Kidney epithelial cell (primary cell): ENCODE results near the gene CD36. TPM values are rescaled to one million over a fixed set of nuclear protein-coding genes. Genes with fewer than 3 reads are reported as not detected.

Experiments used
- DNase-seq: peaks from one replicate; pipeline ENCODE4 v3.0.0-alpha.2; 2010; ENCODE audit warnings: low read depth
- H3K27me3 ChIP-seq: 2 replicates; pipeline ENCODE4 v1.6.0; 2011; ENCODE audit warnings: low read length; ENCODE audit not compliant: control insufficient read depth, insufficient read depth
- H3K36me3 ChIP-seq: 2 replicates; pipeline ENCODE4 v1.5.1; 2011; ENCODE audit warnings: low read length; ENCODE audit not compliant: control insufficient read depth, insufficient read depth
- H3K4me3 ChIP-seq: 2 replicates; pipeline ENCODE4 v1.5.1; 2011; ENCODE audit warnings: low read depth, mild to moderate bottlenecking, control low read depth, low read length
- total RNA-seq: library from RNA; depleted of rRNA; stranded (reverse); fragments of >200 nt; gene quantifications from 2 replicates; pipeline ENCODE4 v1.2.3, GENCODE V29; 2015
- TF ChIP-seq, protein P1 (sequence below): IDR thresholded peaks from 2 replicates; pipeline ENCODE4 v1.5.1; 2011; ENCODE audit warnings: mild to moderate bottlenecking, moderate library complexity, low read length, control low read depth, inconsistent platforms; ENCODE audit not compliant: insufficient read depth, poor library complexity, severe bottlenecking

CD36 gene
- total RNA-seq, 1 donor from 2014 or later, result not detected

- no peak overlapping the region for H3K4me3 ChIP-seq
- no peaks in the 10 kb centered on the region for H3K36me3 ChIP-seq
- TF ChIP-seq, protein P1, sequence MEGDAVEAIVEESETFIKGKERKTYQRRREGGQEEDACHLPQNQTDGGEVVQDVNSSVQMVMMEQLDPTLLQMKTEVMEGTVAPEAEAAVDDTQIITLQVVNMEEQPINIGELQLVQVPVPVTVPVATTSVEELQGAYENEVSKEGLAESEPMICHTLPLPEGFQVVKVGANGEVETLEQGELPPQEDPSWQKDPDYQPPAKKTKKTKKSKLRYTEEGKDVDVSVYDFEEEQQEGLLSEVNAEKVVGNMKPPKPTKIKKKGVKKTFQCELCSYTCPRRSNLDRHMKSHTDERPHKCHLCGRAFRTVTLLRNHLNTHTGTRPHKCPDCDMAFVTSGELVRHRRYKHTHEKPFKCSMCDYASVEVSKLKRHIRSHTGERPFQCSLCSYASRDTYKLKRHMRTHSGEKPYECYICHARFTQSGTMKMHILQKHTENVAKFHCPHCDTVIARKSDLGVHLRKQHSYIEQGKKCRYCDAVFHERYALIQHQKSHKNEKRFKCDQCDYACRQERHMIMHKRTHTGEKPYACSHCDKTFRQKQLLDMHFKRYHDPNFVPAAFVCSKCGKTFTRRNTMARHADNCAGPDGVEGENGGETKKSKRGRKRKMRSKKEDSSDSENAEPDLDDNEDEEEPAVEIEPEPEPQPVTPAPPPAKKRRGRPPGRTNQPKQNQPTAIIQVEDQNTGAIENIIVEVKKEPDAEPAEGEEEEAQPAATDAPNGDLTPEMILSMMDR, result no peak
- no peaks in the 10 kb centered on the region for H3K27me3 ChIP-seq
- DNase-seq, result no peak
Observed at GRCh38 chr7:80648031-80648600, 9.7 kb downstream of the CD36 start.

GRCh38 chr7:80649011-80649410 is 10.6 kb downstream of the CD36 start:
- H3K4me3 ChIP-seq, result no peak overlapping the region
- no peaks in the 10 kb centered on the region for H3K36me3 ChIP-seq
- TF ChIP-seq, protein P1, result no peak
- DNase-seq, result no peak
- no peaks in the 10 kb centered on the region for H3K27me3 ChIP-seq

DNA sequence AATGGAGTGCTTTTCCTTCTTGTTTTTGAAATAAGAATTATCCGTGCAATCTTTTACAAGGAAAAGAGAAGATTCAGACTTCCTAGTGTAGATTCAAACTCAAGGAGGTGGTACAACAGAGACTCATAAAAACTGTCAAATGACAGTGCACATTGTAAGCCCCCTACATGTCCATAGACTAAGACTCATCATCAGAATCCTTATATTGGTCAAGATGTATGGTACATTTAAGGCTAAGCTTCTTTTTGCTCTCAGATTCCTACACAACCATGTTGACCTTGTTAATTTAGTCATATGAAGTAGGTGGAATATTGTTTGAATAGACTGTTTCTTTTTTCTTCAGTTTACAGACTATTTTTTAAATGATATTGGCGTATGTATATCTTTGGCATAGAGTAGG is 11.6 kb downstream of the CD36 start:
- TF ChIP-seq, protein P1, result no peak
- H3K36me3 ChIP-seq, result no peaks in the 10 kb centered on the region
- H3K4me3 ChIP-seq, result no peak overlapping the region
- no peaks in the 10 kb centered on the region for H3K27me3 ChIP-seq
- no peak for DNase-seq

- H3K27me3 ChIP-seq, result no peaks in the 10 kb centered on the region
- DNase-seq, result no peak
- H3K4me3 ChIP-seq, result no peak overlapping the region
- H3K36me3 ChIP-seq, result no peaks in the 10 kb centered on the region
- TF ChIP-seq, protein P1, result no peak
Observed at GRCh38 chr7:80651471-80651870, 13.0 kb downstream of the CD36 start.

GRCh38 chr7:80653244-80653643 is 14.8 kb downstream of the CD36 start:
- H3K27me3 ChIP-seq, result no peaks in the 10 kb centered on the region
- H3K36me3 ChIP-seq, result no peaks in the 10 kb centered on the region
- TF ChIP-seq, protein P1, result no peak
- no peak for DNase-seq
- H3K4me3 ChIP-seq, result no peak overlapping the region

DNA sequence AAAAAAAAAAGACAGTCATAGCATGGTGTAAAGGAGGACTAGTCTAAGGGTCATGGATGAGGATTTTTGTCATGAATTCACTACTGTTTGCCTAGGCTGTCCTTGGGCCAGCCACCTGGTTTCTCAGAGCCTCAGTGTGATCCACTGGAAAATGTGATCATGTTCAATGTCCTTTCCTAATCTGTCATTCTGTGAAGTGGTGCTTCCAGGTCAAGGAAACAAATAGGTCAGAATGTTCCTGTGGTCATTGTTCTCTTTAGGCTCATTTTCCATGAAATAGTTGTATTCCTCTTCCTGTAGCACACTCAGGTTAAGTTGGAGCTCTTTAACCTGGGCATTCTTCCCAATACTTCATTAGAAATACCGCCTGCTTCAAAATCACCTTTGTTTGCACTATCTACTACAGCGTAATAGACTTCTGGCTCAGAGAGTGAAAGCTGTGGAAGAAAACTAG is 16.5 kb downstream of the CD36 start:
- TF ChIP-seq, protein P1, result no peak
- H3K27me3 ChIP-seq, result no peaks in the 10 kb centered on the region
- no peaks in the 10 kb centered on the region for H3K36me3 ChIP-seq
- no peak for DNase-seq
- H3K4me3 ChIP-seq, result no peak overlapping the region
